HUES64 (cell line): ENCODE results near the gene RGS6.

Source experiments
- H3K27ac ChIP-seq: 2 replicates; pipeline ENCODE4 v1.7.0; 2013; ENCODE audit warnings: low read depth, low read length, inconsistent platforms
- H3K27me3 ChIP-seq: 2 replicates; pipeline ENCODE4 v1.6.1; 2013; ENCODE audit warnings: mild to moderate bottlenecking, low read length; ENCODE audit not compliant: insufficient read depth
- H3K36me3 ChIP-seq: 2 replicates; pipeline ENCODE4 v1.6.1; 2013; ENCODE audit warnings: mild to moderate bottlenecking, low read length; ENCODE audit not compliant: insufficient read depth
- H3K4me1 ChIP-seq: 2 replicates; pipeline ENCODE4 v1.6.1; 2013; ENCODE audit warnings: mild to moderate bottlenecking, low read length, moderate library complexity; ENCODE audit not compliant: insufficient read depth
- H3K4me3 ChIP-seq: 2 replicates; pipeline ENCODE4 v1.5.1; 2013; ENCODE audit warnings: mild to moderate bottlenecking, low read length, moderate library complexity
- H3K9ac ChIP-seq: 2 replicates; pipeline ENCODE4 v1.6.1; 2013; ENCODE audit warnings: mild to moderate bottlenecking, low read depth, low read length
- H3K9me3 ChIP-seq: 2 replicates; pipeline ENCODE4 v1.6.1; 2013; ENCODE audit warnings: low read depth, low read length; ENCODE audit not compliant: insufficient read depth
- WGBS: fragments of 150-250, 120-280 bp; methylation state at CpG from one replicate; pipeline ENCODE4 v1.1.7; 2013; ENCODE audit warnings: missing lambda C conversion rate; 5-methylcytosine and 5-hydroxymethylcytosine counted together

RGS6 gene

DNA sequence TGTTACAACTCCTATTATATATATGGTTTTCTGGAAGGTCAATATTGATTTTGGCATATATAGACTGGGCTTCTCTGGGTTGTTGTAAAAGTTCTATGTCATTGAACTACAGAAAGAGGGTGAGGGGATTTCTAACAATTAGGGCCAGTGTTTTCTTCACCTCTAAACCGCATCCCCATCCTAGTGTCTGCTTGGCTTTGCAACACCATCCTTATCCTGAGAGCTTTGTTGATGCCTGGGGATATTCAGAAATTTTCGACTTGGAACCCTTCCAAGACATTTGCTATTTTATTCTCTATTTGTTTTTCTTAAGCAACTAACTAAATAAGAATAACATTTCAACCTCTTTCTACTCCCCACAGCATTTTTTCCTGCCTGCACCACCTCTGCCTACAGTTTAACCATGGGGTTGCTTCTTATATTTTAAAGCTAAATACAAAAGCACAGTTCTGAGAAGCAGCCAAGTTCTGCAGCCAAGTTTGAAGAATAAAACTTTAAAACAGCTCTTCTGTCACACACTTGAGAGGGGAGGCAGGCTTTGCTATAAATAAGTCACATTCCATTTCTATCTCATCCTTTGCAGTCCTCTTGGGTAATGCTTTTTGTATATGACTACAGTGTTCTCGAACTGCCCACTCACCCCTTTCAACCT, 53.4 kb downstream of the RGS6 start:
- 97% methylated on average over 2 of the region's 3 CpGs for WGBS
- Histone ChIP-seq H3K9me3 (no peaks in the 10 kb centered on the region), H3K4me3 (no peak overlapping the region), H3K36me3 (no peaks in the 10 kb centered on the region), H3K27me3 (no peaks in the 10 kb centered on the region), H3K27ac (no peak overlapping the region), H3K9ac (no peak overlapping the region), H3K4me1 (peaks cover 4% of the 10 kb centered on the region; the same call in 1 of the 2 replicates)

DNA sequence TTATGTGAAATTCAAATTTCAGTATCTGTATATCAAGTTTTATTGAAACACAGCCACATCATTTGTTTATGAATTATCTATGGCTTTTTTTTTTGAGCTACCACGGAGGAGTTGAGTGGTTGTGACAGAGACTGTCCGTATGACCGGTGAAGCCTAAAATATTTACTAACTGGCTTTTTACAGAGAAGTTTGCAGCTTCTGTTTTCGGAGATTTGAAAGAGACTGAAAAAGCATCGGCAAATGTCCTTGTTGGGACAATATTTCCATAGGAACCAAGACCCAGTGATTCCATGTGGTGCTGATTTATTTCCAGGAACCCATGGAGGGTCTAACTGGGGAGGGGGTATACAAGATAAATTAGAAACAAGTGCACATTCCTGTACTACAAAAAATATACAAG, 56.2 kb downstream of the RGS6 start:
- WGBS, result 98% methylated on average over 5 of the region's 5 CpGs
- Histone ChIP-seq H3K4me1 (no peaks in the 10 kb centered on the region), H3K27ac (no peak overlapping the region), H3K36me3 (no peaks in the 10 kb centered on the region), H3K4me3 (no peak overlapping the region), H3K9ac (no peak overlapping the region), H3K27me3 (no peaks in the 10 kb centered on the region), H3K9me3 (no peaks in the 10 kb centered on the region)

DNA sequence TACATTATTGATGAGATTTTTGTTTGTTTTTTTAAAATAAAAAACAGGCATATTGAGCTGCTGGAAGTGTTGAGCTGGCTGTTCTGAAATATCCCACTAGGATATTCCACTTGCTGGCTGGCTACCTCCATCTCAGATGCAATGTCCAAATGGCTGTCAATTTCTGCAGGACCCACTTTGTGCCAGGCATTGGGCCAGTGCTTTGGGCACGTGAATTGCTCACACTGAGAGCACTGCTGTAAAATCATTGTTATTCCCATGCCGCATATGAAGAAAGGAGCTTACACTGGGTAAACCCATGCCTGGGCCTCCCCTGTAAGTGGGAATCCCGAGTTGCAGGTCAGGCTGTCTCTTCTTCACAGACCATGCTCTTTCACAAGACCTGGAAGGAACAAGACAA, 56.7 kb downstream of the RGS6 start:
- no peaks in the 10 kb centered on the region for H3K36me3 ChIP-seq
- no peak overlapping the region for H3K9ac ChIP-seq
- no peaks in the 10 kb centered on the region for H3K4me1 ChIP-seq
- no peaks in the 10 kb centered on the region for H3K27me3 ChIP-seq
- H3K27ac ChIP-seq, result no peak overlapping the region
- 83% methylated on average over 3 of the region's 3 CpGs for WGBS
- H3K4me3 ChIP-seq, result no peak overlapping the region
- no peaks in the 10 kb centered on the region for H3K9me3 ChIP-seq

DNA sequence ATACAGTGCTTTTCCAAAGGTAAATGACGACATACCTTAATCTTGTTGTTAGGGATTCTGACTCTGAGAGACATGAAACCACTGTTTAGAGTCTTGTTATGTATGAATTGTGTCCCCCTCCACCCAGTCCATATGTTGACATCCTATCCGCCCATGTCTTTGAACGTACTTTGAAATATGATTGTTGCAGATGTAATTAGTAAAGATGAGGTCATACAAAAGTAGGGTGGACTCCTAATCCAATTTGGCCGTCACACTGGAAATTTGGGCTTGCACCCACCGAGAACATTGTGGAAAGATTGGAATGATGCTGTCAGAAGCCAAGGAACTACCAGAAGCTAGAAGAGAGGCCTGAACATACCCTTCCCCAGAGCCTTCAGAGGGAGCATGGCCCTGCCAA, 62.2 kb downstream of the RGS6 start:
- H3K9me3 ChIP-seq, result no peaks in the 10 kb centered on the region
- WGBS, result 85% methylated on average over 5 of the region's 5 CpGs
- no peak overlapping the region for H3K4me3 ChIP-seq
- H3K36me3 ChIP-seq, result no peaks in the 10 kb centered on the region
- no peaks in the 10 kb centered on the region for H3K4me1 ChIP-seq
- H3K27me3 ChIP-seq, result no peaks in the 10 kb centered on the region
- H3K27ac ChIP-seq, result no peak overlapping the region
- no peak overlapping the region for H3K9ac ChIP-seq

DNA sequence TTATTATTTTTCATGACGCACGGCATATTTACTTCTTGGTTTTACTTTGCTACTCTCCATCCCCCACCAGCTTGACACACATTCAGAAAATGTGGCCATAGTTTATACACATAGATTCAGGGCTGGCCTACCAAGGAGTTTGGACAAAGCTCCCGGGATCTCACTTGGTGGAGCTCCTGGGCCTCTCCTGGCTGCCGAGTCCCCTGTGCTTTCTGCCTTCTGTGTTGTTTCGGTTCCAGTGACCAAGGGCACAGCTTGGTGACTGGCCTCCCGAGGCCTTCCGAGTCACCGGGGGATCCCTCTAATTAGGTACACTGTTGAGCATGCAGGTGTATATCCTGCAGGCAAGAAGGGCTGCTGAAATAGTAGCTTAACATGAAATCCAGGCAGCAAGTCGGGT, 63.5 kb downstream of the RGS6 start:
- no peak overlapping the region for H3K9ac ChIP-seq
- H3K36me3 ChIP-seq, result no peaks in the 10 kb centered on the region
- H3K27me3 ChIP-seq, result no peaks in the 10 kb centered on the region
- H3K4me3 ChIP-seq, result no peak overlapping the region
- H3K4me1 ChIP-seq, result no peaks in the 10 kb centered on the region
- WGBS, result 95% methylated on average over 9 of the region's 9 CpGs
- no peak overlapping the region for H3K27ac ChIP-seq
- no peaks in the 10 kb centered on the region for H3K9me3 ChIP-seq

DNA sequence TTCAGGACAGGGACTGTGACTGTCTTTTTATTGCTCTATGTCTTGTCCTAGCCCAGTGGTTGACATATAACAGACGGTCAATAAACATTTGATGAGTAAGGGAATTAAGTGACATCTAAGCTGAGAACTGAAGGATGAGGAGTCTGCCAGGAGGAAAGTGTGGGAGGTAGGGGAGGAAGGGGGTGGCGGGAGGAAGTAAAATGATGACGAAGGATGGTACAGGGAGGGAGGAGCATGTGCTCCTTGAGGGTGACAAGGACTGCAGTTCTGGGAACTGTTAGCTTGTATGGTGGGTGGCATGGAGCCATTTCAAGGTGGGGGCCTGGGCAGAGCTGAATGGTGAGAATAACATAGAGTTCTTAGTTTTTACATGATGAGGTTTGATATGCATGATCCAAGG, 64.4 kb downstream of the RGS6 start:
- no peaks in the 10 kb centered on the region for H3K9me3 ChIP-seq
- no peaks in the 10 kb centered on the region for H3K4me1 ChIP-seq
- no peaks in the 10 kb centered on the region for H3K27me3 ChIP-seq
- no peaks in the 10 kb centered on the region for H3K36me3 ChIP-seq
- WGBS, result 94% methylated on average over 3 of the region's 3 CpGs
- H3K9ac ChIP-seq, result no peak overlapping the region
- H3K27ac ChIP-seq, result no peak overlapping the region
- H3K4me3 ChIP-seq, result no peak overlapping the region

DNA sequence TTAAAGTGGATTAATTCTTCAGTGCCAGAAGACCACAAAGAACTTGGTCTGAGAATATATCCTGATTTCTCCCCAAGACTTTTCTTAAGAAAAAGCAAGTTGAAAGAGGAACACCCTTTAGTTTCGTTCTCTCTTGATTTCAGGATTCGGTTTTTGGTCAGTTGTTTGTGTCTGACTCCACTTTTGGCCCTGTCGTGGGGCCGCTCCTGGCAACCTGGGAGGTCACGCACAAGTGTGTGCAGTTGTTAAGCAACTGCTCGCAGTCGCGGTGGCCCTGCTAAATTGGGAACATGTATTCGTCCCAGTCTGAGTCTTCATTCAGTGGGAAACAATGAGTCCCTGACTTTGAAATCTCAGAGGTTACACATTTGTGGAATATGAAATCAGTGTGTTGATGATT, 68.7 kb downstream of the RGS6 start:
- no peak overlapping the region for H3K9ac ChIP-seq
- no peak overlapping the region for H3K27ac ChIP-seq
- no peak overlapping the region for H3K4me3 ChIP-seq
- no peaks in the 10 kb centered on the region for H3K27me3 ChIP-seq
- H3K4me1 ChIP-seq, result no peaks in the 10 kb centered on the region
- WGBS, result 96% methylated on average over 9 of the region's 9 CpGs
- no peaks in the 10 kb centered on the region for H3K9me3 ChIP-seq
- no peaks in the 10 kb centered on the region for H3K36me3 ChIP-seq

DNA sequence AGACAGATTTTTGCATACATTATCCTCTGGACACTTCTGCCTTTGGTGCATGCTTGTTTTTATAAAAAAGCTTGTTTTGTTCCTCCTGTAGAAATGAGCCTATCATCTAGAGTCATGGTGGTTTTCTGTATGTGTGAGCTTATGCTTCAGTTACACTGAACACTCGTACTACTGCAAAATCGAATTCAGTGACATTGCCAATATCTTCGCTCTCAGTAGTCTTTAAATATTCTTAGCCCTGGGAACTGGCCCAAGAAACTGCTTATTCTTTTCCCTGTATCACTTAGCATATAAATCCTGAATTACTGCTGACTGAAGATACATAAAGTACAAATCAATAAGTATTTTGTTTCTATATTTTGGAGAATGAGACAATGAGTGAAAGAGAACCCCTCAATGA, 70.5 kb downstream of the RGS6 start:
- 97% methylated on average over 3 of the region's 3 CpGs for WGBS
- Histone ChIP-seq H3K36me3 (no peaks in the 10 kb centered on the region), H3K4me3 (no peak overlapping the region), H3K27ac (no peak overlapping the region), H3K4me1 (no peaks in the 10 kb centered on the region), H3K9ac (no peak overlapping the region), H3K9me3 (no peaks in the 10 kb centered on the region), H3K27me3 (no peaks in the 10 kb centered on the region)

DNA sequence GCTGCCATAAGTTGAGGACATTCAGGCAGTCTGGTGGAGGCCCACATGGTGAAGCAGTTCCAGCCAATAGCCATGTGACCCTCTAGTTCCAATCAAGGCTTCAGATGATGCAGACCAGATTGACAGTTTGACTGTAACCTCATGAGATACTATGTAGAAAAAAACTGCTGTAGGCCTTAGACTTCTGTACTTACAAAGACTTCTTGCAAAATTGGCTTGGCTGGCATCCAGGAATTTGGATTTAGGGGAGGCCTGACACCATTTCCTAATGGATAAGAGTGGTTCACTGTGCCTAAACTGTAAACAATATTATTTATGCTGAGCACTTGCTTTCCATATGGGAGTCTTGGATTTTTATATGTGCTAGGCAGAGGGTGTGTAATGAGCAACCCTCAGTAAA, 76.4 kb downstream of the RGS6 start:
- Histone ChIP-seq H3K27ac (no peak overlapping the region), H3K4me1 (no peaks in the 10 kb centered on the region), H3K9me3 (no peaks in the 10 kb centered on the region), H3K4me3 (no peak overlapping the region), H3K9ac (no peak overlapping the region), H3K36me3 (no peaks in the 10 kb centered on the region), H3K27me3 (no peaks in the 10 kb centered on the region)

DNA sequence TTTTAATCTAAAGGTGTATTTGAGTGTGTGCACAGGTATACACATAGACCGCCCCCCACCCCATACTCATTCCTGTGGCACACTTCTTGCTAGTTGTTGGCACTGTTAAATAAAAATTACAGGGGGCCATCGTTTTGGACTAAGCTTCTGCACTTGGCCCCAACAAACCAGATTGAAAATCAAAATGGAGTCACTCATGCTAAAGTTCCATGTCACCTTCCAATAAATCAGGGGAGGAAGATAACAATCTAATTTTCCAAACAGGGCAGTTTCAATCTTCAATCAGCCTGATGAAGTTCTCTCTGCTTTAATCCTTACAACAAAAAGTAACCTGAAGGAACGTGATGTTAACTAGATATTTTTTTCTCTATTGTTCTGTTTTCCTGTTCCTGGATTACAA, 78.2 kb downstream of the RGS6 start:
- Histone ChIP-seq H3K27me3 (no peaks in the 10 kb centered on the region), H3K9ac (no peak overlapping the region), H3K9me3 (no peaks in the 10 kb centered on the region), H3K27ac (no peak overlapping the region), H3K36me3 (no peaks in the 10 kb centered on the region), H3K4me3 (no peak overlapping the region), H3K4me1 (no peaks in the 10 kb centered on the region)
- WGBS, result 92% methylated on average over 3 of the region's 3 CpGs

DNA sequence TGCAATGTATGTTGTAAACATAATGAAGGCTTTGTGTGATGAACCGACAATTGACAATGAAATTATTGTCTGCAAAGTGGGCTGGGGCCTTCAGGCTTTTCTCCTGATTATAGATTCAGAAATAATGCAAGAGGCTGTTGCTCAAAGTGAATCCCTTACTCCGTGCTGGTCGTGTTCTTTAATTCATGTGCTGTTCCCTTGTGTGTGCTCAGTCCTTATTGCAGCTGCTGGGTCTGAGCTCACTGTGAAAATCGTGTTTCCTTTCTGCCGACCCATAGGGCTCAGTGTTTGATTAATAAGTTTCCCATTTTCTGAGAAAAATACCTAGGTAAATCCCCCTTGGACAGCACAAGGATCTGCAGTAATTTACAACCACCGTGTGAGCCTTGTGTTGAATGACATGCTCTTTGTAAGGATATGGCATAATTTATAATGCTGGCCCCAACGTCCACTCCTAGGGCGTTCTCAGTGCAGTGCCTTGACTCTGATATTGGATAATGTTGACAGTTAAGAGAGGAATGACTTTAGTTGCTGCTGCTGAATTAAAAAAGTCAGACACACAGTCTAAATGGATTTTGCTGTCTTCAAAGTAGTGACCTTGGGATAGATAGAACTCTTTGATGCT, 81.6 kb downstream of the RGS6 start:
- Histone ChIP-seq H3K4me1 (no peaks in the 10 kb centered on the region), H3K36me3 (no peaks in the 10 kb centered on the region), H3K27me3 (no peaks in the 10 kb centered on the region), H3K9me3 (no peaks in the 10 kb centered on the region), H3K9ac (no peak overlapping the region), H3K4me3 (no peak overlapping the region), H3K27ac (no peak overlapping the region)
- WGBS, result 89% methylated on average over 8 of the region's 8 CpGs

DNA sequence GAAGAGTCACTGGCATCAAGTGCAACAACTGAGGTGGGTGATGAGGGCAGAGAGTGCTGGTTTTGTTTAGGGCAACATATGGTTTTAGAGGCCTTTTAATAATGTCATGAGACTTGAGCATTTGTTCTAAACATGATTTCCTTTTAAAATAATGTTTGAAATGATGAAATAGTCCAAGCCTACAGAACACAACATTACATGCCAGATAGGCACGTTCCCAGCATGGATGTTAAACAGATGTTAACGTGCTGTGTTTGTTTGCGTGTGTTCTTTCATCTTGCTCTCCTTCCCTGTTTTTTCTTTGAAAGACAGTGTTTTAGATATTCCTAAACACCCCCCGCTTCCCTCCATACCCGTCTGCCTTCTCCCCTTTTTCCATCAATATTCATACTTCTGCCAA, 82.3 kb downstream of the RGS6 start:
- WGBS, result 94% methylated on average over 5 of the region's 5 CpGs

More for the DNA sequence above, 82.3 kb downstream of the RGS6 start:
- no peaks in the 10 kb centered on the region for H3K27me3 ChIP-seq
- H3K4me1 ChIP-seq, result no peaks in the 10 kb centered on the region
- H3K27ac ChIP-seq, result no peak overlapping the region
- H3K9ac ChIP-seq, result no peak overlapping the region
- H3K36me3 ChIP-seq, result no peaks in the 10 kb centered on the region
- no peaks in the 10 kb centered on the region for H3K9me3 ChIP-seq
- H3K4me3 ChIP-seq, result no peak overlapping the region
